HepG2 (cell line): Measurements from ENCODE around the gene SMAD2.

Experiments
- CBX1 ChIP-seq: IDR thresholded peaks from one replicate; pipeline ENCODE4 v1.6.1; 2016; ENCODE audit warnings: antibody characterized with exemption, low read depth
- SUZ12 ChIP-seq: fragments of 150-350 bp; IDR thresholded peaks from 2 replicates; pipeline ENCODE4 v1.6.1; 2014; ENCODE audit warnings: low read depth, low read length
- TBL1XR1 ChIP-seq: fragments of 150-350 bp; IDR thresholded peaks from 2 replicates; pipeline ENCODE4 v1.6.1; 2014; ENCODE audit warnings: borderline replicate concordance, low read length; ENCODE audit not compliant: partially characterized antibody
- TOE1 ChIP-seq: sonication (generic); formaldehyde crosslinking; IDR thresholded peaks from 2 replicates; pipeline ENCODE4 v1.4.0; 2020; ENCODE audit warnings: mild to moderate bottlenecking, missing genetic modification reagents
- ZFP41 ChIP-seq: sonication (generic); formaldehyde crosslinking; IDR thresholded peaks from 2 replicates; pipeline ENCODE4 v1.4.0; 2020; ENCODE audit warnings: mild to moderate bottlenecking, missing genetic modification reagents, borderline replicate concordance
- ZNF296 ChIP-seq: sonication (generic); formaldehyde crosslinking; conservative IDR thresholded peaks from 2 replicates; pipeline ENCODE4 v1.5.0; 2020; ENCODE audit warnings: mild to moderate bottlenecking, missing genetic modification reagents
- ZNF577 ChIP-seq: sonication (generic); formaldehyde crosslinking; IDR thresholded peaks from 2 replicates; pipeline ENCODE4 v1.4.0; 2020; ENCODE audit warnings: mild to moderate bottlenecking, low read depth, missing genetic modification reagents, borderline replicate concordance
- TF ChIP-seq, protein P1 (sequence below): IDR thresholded peaks from 2 replicates; pipeline ENCODE4 v1.6.1; 2012; ENCODE audit warnings: inconsistent platforms
- TF ChIP-seq, protein P2 (sequence below): sonication (generic); formaldehyde crosslinking; IDR thresholded peaks from 2 replicates; pipeline ENCODE4 v1.5.0; 2020; ENCODE audit warnings: mild to moderate bottlenecking, missing genetic modification reagents, moderate library complexity
- TF ChIP-seq, protein P3 (sequence below), 2 experiments: IDR thresholded peaks; 2 replicates each; pipeline ENCODE4 v1.6.1; 2011 to 2012; ENCODE audit warnings: low read length in 2 of 2, borderline replicate concordance in 1 of 2, low read depth in 1 of 2, mild to moderate bottlenecking in 1 of 2, moderate library complexity in 1 of 2
- TF ChIP-seq, protein P4 (sequence below): IDR thresholded peaks from 2 replicates; pipeline ENCODE4 v1.6.1; 2016; ENCODE audit warnings: low read depth, missing genetic modification reagents, missing compliant biosample characterization

DNA sequence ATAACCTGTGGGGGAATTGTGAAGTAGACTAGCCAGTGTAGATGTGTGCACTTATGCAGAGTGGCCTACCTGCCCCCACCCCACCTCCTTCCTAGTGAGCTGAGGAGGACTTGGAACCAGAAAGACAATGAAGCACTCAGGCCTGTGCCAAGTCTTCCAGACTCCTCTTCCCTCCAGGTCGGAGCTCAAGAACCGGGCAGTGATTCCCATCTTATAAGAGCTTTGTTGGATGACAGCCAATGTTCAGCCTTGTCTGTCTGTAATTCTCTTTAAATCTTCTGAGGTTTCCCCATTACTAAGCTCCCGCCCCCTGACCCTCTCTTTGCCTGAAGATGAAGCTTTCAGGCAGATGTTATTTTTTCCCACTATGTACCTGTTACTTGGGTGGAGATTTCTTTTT is 121.0 kb downstream of the SMAD2 start:
- TF ChIP-seq SUZ12 (no peak), TOE1 (CRISPR knock-in tag) (no peak), ZFP41 (CRISPR knock-in tag) (no peak), TBL1XR1 (no peak), CBX1 (no peak), ZNF296 (CRISPR knock-in tag) (no peak), ZNF577 (CRISPR knock-in tag) (no peak)
- TF ChIP-seq, protein P1, sequence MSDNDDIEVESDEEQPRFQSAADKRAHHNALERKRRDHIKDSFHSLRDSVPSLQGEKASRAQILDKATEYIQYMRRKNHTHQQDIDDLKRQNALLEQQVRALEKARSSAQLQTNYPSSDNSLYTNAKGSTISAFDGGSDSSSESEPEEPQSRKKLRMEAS, result no peak
- TF ChIP-seq, protein P2, sequence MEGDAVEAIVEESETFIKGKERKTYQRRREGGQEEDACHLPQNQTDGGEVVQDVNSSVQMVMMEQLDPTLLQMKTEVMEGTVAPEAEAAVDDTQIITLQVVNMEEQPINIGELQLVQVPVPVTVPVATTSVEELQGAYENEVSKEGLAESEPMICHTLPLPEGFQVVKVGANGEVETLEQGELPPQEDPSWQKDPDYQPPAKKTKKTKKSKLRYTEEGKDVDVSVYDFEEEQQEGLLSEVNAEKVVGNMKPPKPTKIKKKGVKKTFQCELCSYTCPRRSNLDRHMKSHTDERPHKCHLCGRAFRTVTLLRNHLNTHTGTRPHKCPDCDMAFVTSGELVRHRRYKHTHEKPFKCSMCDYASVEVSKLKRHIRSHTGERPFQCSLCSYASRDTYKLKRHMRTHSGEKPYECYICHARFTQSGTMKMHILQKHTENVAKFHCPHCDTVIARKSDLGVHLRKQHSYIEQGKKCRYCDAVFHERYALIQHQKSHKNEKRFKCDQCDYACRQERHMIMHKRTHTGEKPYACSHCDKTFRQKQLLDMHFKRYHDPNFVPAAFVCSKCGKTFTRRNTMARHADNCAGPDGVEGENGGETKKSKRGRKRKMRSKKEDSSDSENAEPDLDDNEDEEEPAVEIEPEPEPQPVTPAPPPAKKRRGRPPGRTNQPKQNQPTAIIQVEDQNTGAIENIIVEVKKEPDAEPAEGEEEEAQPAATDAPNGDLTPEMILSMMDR (CRISPR knock-in tag), result no peak
- TF ChIP-seq, protein P3, sequence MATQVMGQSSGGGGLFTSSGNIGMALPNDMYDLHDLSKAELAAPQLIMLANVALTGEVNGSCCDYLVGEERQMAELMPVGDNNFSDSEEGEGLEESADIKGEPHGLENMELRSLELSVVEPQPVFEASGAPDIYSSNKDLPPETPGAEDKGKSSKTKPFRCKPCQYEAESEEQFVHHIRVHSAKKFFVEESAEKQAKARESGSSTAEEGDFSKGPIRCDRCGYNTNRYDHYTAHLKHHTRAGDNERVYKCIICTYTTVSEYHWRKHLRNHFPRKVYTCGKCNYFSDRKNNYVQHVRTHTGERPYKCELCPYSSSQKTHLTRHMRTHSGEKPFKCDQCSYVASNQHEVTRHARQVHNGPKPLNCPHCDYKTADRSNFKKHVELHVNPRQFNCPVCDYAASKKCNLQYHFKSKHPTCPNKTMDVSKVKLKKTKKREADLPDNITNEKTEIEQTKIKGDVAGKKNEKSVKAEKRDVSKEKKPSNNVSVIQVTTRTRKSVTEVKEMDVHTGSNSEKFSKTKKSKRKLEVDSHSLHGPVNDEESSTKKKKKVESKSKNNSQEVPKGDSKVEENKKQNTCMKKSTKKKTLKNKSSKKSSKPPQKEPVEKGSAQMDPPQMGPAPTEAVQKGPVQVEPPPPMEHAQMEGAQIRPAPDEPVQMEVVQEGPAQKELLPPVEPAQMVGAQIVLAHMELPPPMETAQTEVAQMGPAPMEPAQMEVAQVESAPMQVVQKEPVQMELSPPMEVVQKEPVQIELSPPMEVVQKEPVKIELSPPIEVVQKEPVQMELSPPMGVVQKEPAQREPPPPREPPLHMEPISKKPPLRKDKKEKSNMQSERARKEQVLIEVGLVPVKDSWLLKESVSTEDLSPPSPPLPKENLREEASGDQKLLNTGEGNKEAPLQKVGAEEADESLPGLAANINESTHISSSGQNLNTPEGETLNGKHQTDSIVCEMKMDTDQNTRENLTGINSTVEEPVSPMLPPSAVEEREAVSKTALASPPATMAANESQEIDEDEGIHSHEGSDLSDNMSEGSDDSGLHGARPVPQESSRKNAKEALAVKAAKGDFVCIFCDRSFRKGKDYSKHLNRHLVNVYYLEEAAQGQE (IDR thresholded peaks at IDR 0.05; ENCODE audit: borderline replicate concordance in 1 of 2, low read depth in 1 of 2, low read length in 2 of 2), result no peak
- TF ChIP-seq, protein P4, sequence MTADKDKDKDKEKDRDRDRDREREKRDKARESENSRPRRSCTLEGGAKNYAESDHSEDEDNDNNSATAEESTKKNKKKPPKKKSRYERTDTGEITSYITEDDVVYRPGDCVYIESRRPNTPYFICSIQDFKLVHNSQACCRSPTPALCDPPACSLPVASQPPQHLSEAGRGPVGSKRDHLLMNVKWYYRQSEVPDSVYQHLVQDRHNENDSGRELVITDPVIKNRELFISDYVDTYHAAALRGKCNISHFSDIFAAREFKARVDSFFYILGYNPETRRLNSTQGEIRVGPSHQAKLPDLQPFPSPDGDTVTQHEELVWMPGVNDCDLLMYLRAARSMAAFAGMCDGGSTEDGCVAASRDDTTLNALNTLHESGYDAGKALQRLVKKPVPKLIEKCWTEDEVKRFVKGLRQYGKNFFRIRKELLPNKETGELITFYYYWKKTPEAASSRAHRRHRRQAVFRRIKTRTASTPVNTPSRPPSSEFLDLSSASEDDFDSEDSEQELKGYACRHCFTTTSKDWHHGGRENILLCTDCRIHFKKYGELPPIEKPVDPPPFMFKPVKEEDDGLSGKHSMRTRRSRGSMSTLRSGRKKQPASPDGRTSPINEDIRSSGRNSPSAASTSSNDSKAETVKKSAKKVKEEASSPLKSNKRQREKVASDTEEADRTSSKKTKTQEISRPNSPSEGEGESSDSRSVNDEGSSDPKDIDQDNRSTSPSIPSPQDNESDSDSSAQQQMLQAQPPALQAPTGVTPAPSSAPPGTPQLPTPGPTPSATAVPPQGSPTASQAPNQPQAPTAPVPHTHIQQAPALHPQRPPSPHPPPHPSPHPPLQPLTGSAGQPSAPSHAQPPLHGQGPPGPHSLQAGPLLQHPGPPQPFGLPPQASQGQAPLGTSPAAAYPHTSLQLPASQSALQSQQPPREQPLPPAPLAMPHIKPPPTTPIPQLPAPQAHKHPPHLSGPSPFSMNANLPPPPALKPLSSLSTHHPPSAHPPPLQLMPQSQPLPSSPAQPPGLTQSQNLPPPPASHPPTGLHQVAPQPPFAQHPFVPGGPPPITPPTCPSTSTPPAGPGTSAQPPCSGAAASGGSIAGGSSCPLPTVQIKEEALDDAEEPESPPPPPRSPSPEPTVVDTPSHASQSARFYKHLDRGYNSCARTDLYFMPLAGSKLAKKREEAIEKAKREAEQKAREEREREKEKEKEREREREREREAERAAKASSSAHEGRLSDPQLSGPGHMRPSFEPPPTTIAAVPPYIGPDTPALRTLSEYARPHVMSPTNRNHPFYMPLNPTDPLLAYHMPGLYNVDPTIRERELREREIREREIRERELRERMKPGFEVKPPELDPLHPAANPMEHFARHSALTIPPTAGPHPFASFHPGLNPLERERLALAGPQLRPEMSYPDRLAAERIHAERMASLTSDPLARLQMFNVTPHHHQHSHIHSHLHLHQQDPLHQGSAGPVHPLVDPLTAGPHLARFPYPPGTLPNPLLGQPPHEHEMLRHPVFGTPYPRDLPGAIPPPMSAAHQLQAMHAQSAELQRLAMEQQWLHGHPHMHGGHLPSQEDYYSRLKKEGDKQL (CRISPR knock-in tag), result no peak
